ENCODE data around the gene FBXO45. TPM values are rescaled to one million over a fixed set of nuclear protein-coding genes. Genes with fewer than 3 reads are reported as not detected.

The FBXO45 gene
- total RNA-seq, 1 donor from 2014 or later: 9.9 TPM

DNA sequence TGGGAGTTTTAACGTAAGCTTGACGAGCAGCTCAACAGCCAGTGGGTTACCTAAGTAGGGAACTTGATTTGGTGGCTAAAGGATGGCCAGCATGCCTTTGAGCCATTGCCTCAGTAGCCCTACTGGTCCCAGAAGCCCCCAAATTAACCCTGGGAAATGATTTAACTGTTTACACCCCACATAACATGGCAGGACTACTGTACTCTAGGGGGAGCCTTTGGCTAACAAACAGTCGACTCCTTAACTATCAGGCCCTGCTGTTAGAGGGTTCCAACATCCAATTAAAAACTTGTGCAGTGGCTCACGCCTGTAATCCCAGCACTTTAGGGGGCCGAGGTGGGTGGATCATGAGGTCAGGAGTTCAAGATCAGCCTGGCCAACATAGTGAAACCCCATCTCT lies 43.9 kb upstream of the FBXO45 start:
- Mint-ChIP-seq H3K36me3 (ENCODE audit: low read depth) (no peaks in the 10 kb centered on the region), H3K27ac (ENCODE audit: unreplicated experiment) (no peak overlapping the region), H3K27me3 (ENCODE audit: low read depth) (no peaks in the 10 kb centered on the region), H3K4me1 (ENCODE audit: low read depth) (peaks cover 5% of the 10 kb centered on the region), H3K4me3 (ENCODE audit: unreplicated experiment) (no peak overlapping the region), H3K9me3 (ENCODE audit: low read depth) (peaks cover 11% of the 10 kb centered on the region)
- TF ChIP-seq CTCF (IDR thresholded peaks at IDR 0.05): peak; percentile 55
- no peak for DNase-seq (ENCODE audit: low spot score)

GRCh38 chr3:196525141-196525540 lies 43.3 kb upstream of the FBXO45 start:
- Mint-ChIP-seq H3K4me1 (ENCODE audit: low read depth) (peaks cover 5% of the 10 kb centered on the region), H3K27me3 (ENCODE audit: low read depth) (no peaks in the 10 kb centered on the region), H3K9me3 (ENCODE audit: low read depth) (peaks cover 5% of the 10 kb centered on the region), H3K27ac (ENCODE audit: unreplicated experiment) (no peak overlapping the region), H3K36me3 (ENCODE audit: low read depth) (no peaks in the 10 kb centered on the region), H3K4me3 (ENCODE audit: unreplicated experiment) (no peak overlapping the region)
- no peak for TF ChIP-seq CTCF (IDR thresholded peaks at IDR 0.05)
- no peak for DNase-seq (ENCODE audit: low spot score)

DNA sequence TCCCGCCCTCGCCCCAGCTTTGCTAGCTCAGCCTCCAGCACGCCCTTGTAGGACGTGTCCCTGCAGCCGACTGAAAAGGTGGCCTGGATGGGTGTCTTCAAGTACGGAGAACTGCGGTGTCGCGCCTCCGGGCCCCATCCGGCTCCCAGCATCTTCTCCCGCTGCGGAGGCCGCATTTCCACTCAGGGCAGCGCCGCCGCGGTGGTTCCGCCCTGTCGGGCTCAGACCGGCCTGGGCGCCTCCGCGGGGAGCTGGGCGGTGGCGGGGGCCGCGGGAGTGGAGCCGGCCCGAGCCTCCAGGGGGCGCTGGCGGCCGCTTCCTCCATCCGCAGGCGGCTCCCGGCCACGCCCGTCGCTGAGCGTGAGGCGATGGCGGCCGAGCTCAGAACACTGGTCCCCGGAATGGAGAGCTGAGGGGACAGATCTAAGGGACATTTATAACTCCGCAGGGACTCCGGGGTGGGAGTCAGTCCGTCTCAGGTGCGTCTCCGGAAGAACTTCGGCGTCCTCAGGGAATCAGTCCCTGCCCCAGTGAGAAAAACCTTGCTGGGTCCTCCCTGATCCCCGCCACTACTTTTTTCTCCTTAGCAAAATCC lies 39.7 kb upstream of the FBXO45 start:
- Mint-ChIP-seq H3K36me3 (ENCODE audit: low read depth) (peaks cover 2% of the 10 kb centered on the region), H3K4me1 (ENCODE audit: low read depth) (peaks cover 10% of the 10 kb centered on the region), H3K4me3 (ENCODE audit: unreplicated experiment) (peak overlapping the region; percentile 68), H3K27me3 (ENCODE audit: low read depth) (no peaks in the 10 kb centered on the region), H3K27ac (ENCODE audit: unreplicated experiment) (peak overlapping the region; percentile 54), H3K9me3 (ENCODE audit: low read depth) (peaks cover 8% of the 10 kb centered on the region)
- DNase-seq (ENCODE audit: low spot score): no peak
- peak; percentile 94 for TF ChIP-seq CTCF (IDR thresholded peaks at IDR 0.05)

DNA sequence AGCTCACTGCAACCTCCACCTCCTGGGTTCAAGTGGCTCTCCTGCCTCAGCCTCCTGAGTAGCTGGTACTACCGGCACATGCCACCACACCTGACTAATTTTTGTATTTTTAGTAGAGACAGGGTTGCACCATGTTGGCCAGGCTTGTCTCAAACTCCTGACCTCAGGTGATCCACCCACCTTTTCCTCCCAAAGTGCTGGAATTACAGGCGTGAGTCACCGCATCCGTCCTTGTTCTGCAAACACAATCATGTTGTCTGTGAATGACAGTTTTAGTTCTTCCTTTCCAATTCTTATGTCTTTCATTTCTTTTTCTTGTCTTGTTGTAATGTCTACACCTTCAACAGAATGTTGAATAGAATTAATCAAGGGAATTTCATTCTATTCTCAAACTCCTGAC lies 37.0 kb upstream of the FBXO45 start:
- no peak for DNase-seq (ENCODE audit: low spot score)
- no peaks in the 10 kb centered on the region for H3K27me3 Mint-ChIP-seq (ENCODE audit: low read depth)
- TF ChIP-seq CTCF (IDR thresholded peaks at IDR 0.05): no peak
- no peak overlapping the region for H3K4me3 Mint-ChIP-seq (ENCODE audit: unreplicated experiment)
- peaks cover 8% of the 10 kb centered on the region for H3K9me3 Mint-ChIP-seq (ENCODE audit: low read depth)
- no peak overlapping the region for H3K27ac Mint-ChIP-seq (ENCODE audit: unreplicated experiment)
- peaks cover 10% of the 10 kb centered on the region for H3K4me1 Mint-ChIP-seq (ENCODE audit: low read depth)
- peaks cover 2% of the 10 kb centered on the region for H3K36me3 Mint-ChIP-seq (ENCODE audit: low read depth)

- no peak overlapping the region for H3K27ac Mint-ChIP-seq (ENCODE audit: unreplicated experiment)
- peaks cover 5% of the 10 kb centered on the region for H3K4me1 Mint-ChIP-seq (ENCODE audit: low read depth)
- H3K9me3 Mint-ChIP-seq (ENCODE audit: low read depth): peaks cover 8% of the 10 kb centered on the region
- peaks cover 4% of the 10 kb centered on the region for H3K27me3 Mint-ChIP-seq (ENCODE audit: low read depth)
- no peak for TF ChIP-seq CTCF (IDR thresholded peaks at IDR 0.05)
- peaks cover 2% of the 10 kb centered on the region for H3K36me3 Mint-ChIP-seq (ENCODE audit: low read depth)
- no peak for DNase-seq (ENCODE audit: low spot score)
- H3K4me3 Mint-ChIP-seq (ENCODE audit: unreplicated experiment): no peak overlapping the region
Observed at GRCh38 chr3:196533260-196533681, 35.2 kb upstream of the FBXO45 start.

Data from chondrocyte (in vitro differentiated cells).